HFFc6 (cell line): Measurements from ENCODE around the gene CASR. TPM values are rescaled to one million over a fixed set of nuclear protein-coding genes. Genes with fewer than 3 reads are reported as not detected.

Source experiments
- DNase-seq: peaks from one replicate; pipeline ENCODE4 v3.0.0-alpha.2; 2018
- H3K27ac Mint-ChIP-seq: 2 replicates; pipeline ENCODE4 v1.8.0; 2020; ENCODE audit warnings: mild to moderate bottlenecking, mixed read lengths
- H3K27me3 Mint-ChIP-seq: 2 replicates; pipeline ENCODE4 v1.8.0; 2021; ENCODE audit warnings: mild to moderate bottlenecking, moderate library complexity, mixed read lengths; ENCODE audit not compliant: insufficient read depth
- H3K36me3 Mint-ChIP-seq: 2 replicates; pipeline ENCODE4 v1.8.0; 2021; ENCODE audit warnings: low read depth, mixed read lengths
- H3K4me1 Mint-ChIP-seq: 2 replicates; pipeline ENCODE4 v1.8.0; 2020; ENCODE audit warnings: low read depth, mixed read lengths
- H3K4me3 Mint-ChIP-seq: 2 replicates; pipeline ENCODE4 v1.8.0; 2020; ENCODE audit warnings: mild to moderate bottlenecking, moderate library complexity, mixed read lengths
- H3K9me3 Mint-ChIP-seq: 2 replicates; pipeline ENCODE4 v1.8.0; 2020; ENCODE audit warnings: mild to moderate bottlenecking, mixed read lengths
- CTCF ChIP-seq: fragments of 200-600 bp; sonication (generic); IDR thresholded peaks from 2 replicates; pipeline ENCODE4 v1.5.0; 2021; ENCODE audit warnings: antibody characterized with exemption, mild to moderate bottlenecking
- total RNA-seq, 6 experiments: library from RNA; stranded (reverse); fragmentation: NEBNext Ultra II Directional; extraction: Animal tissue kit (Norgen Biotek cat#: 25700); gene quantifications; 2 replicates in 1 of 6; 3 replicates in 5 of 6; pipeline ENCODE4 v1.2.3, GENCODE V29; 2021

The CASR gene
- total RNA-seq, 6 experiments from 2014 or later = 0.03 TPM; not detected in 5

DNA sequence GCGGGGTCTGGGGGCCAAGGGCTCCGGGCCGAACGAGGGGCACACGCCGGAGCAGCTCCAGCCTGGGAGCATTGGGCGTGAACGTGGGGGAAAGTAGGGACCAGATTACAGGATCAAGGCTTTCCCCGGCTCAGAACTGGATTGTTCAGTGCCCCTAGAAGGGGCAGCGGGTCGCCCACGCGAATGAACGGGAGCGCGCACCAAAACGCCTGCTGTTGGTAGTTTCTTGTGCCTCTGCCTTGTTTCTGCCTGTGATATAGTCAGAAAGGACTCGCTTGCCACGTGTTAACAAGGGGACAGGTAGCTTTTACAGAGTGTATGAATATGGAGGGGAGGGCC is 1.1 kb downstream of the CASR start:
- no peak for DNase-seq
- Mint-ChIP-seq H3K36me3 (no peaks in the 10 kb centered on the region), H3K4me1 (no peaks in the 10 kb centered on the region), H3K27me3 (peaks cover 19% of the 10 kb centered on the region), H3K27ac (no peak overlapping the region), H3K4me3 (no peak overlapping the region), H3K9me3 (no peaks in the 10 kb centered on the region)
- no peak for TF ChIP-seq CTCF

GRCh38 chr3:122186372-122186771 is 2.9 kb downstream of the CASR start:
- Mint-ChIP-seq H3K4me1 (no peaks in the 10 kb centered on the region), H3K27ac (no peak overlapping the region), H3K4me3 (no peak overlapping the region), H3K27me3 (peaks cover 14% of the 10 kb centered on the region), H3K36me3 (no peaks in the 10 kb centered on the region), H3K9me3 (no peaks in the 10 kb centered on the region)
- DNase-seq = no peak
- TF ChIP-seq CTCF = no peak

GRCh38 chr3:122188737-122189136 is 5.3 kb downstream of the CASR start:
- TF ChIP-seq CTCF = no peak
- Mint-ChIP-seq H3K27me3 (peaks cover 10% of the 10 kb centered on the region), H3K4me1 (no peaks in the 10 kb centered on the region), H3K9me3 (no peaks in the 10 kb centered on the region), H3K36me3 (no peaks in the 10 kb centered on the region), H3K27ac (no peak overlapping the region), H3K4me3 (no peak overlapping the region)
- no peak for DNase-seq

GRCh38 chr3:122189357-122189756 is 5.9 kb downstream of the CASR start:
- peaks cover 11% of the 10 kb centered on the region for H3K27me3 Mint-ChIP-seq
- H3K9me3 Mint-ChIP-seq = no peaks in the 10 kb centered on the region
- no peak for TF ChIP-seq CTCF
- H3K4me1 Mint-ChIP-seq = no peaks in the 10 kb centered on the region
- H3K36me3 Mint-ChIP-seq = no peaks in the 10 kb centered on the region
- no peak for DNase-seq
- H3K27ac Mint-ChIP-seq = no peak overlapping the region
- no peak overlapping the region for H3K4me3 Mint-ChIP-seq

DNA sequence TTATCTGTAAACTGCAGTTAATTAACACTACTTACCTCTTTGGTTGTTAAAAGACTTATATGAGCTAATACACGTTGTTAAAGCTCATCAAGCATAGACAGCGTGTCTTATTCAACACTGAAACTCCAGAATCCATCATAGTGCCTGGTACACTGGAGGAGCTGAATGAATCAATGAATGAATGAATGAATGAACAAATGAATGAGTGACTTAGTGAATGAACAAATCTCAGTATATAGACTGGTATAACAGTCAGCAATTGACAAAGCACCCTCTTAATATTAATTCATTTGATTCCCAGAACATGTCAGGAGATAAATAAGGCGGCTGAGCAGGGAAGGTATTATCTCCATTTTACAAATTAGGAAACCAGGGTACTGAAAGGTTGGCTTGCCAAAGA is 7.1 kb downstream of the CASR start:
- Mint-ChIP-seq H3K27ac (no peak overlapping the region), H3K4me3 (no peak overlapping the region), H3K27me3 (peaks cover 12% of the 10 kb centered on the region), H3K36me3 (no peaks in the 10 kb centered on the region), H3K4me1 (no peaks in the 10 kb centered on the region), H3K9me3 (no peaks in the 10 kb centered on the region)
- DNase-seq = no peak
- no peak for TF ChIP-seq CTCF

DNA sequence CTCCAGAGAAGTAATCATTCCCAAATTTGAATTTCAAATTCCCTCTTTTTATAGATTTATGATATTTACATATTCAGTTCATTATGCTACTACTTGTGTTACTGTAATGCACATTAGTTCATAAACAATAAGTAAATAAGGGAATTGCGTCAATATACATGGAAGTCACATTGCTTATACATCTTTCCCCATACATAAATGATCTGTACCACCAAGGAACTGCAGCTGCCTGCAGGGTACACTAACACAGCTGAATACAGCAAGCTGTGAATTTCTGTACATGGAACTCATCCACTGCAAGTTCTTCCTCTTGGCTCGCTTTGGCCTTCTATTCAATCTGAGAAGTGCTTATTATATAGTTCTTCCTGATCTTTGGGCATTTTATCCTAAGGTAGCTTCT is 15.5 kb downstream of the CASR start:
- no peak overlapping the region for H3K27ac Mint-ChIP-seq
- peaks cover 3% of the 10 kb centered on the region for H3K27me3 Mint-ChIP-seq
- H3K36me3 Mint-ChIP-seq = no peaks in the 10 kb centered on the region
- DNase-seq = no peak
- no peak overlapping the region for H3K4me3 Mint-ChIP-seq
- H3K4me1 Mint-ChIP-seq = no peaks in the 10 kb centered on the region
- no peaks in the 10 kb centered on the region for H3K9me3 Mint-ChIP-seq
- TF ChIP-seq CTCF = no peak
